GM13976 (cell line): ENCODE measurements around the gene GJA9.
"Not testable (repeated sequence)": the region's sequence is repeated elsewhere in the genome, so short reads cannot be mapped to it uniquely, and the experiment has no call there.

Experiments used
- DNase-seq: peaks from one replicate; pipeline ENCODE4 v3.0.0; 2012; ENCODE audit warnings: low spot score
- in situ Hi-C: fragments of 300-500 bp; cut with MboI; formaldehyde crosslinking; loops from one replicate; pipeline ENCODE4 v1.12.0; 2022; ENCODE audit warnings: low sequenced_read_pairs, mixed read lengths, inconsistent platforms; ENCODE audit not compliant: unreplicated experiment
- TF ChIP-seq, protein P1 (sequence below): IDR thresholded peaks from 2 replicates; pipeline ENCODE4 v1.5.1; 2012; ENCODE audit warnings: borderline replicate concordance, mild to moderate bottlenecking; ENCODE audit not compliant: insufficient read depth; ENCODE audit errors: extremely low read depth, missing control alignments, control extremely low read depth

GJA9 gene

GRCh38 chr1:38918568-38918967, 37.2 kb upstream of the GJA9 start:
- in situ Hi-C loops: no loop called here
- TF ChIP-seq, protein P1, sequence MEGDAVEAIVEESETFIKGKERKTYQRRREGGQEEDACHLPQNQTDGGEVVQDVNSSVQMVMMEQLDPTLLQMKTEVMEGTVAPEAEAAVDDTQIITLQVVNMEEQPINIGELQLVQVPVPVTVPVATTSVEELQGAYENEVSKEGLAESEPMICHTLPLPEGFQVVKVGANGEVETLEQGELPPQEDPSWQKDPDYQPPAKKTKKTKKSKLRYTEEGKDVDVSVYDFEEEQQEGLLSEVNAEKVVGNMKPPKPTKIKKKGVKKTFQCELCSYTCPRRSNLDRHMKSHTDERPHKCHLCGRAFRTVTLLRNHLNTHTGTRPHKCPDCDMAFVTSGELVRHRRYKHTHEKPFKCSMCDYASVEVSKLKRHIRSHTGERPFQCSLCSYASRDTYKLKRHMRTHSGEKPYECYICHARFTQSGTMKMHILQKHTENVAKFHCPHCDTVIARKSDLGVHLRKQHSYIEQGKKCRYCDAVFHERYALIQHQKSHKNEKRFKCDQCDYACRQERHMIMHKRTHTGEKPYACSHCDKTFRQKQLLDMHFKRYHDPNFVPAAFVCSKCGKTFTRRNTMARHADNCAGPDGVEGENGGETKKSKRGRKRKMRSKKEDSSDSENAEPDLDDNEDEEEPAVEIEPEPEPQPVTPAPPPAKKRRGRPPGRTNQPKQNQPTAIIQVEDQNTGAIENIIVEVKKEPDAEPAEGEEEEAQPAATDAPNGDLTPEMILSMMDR: no peak
- no peak for DNase-seq

- DNase-seq: no peak
- TF ChIP-seq, protein P1: no peak
- in situ Hi-C loops: no loop called here
These were observed 36.4 kb upstream of the GJA9 start for GRCh38 chr1:38917772-38918171.

DNA sequence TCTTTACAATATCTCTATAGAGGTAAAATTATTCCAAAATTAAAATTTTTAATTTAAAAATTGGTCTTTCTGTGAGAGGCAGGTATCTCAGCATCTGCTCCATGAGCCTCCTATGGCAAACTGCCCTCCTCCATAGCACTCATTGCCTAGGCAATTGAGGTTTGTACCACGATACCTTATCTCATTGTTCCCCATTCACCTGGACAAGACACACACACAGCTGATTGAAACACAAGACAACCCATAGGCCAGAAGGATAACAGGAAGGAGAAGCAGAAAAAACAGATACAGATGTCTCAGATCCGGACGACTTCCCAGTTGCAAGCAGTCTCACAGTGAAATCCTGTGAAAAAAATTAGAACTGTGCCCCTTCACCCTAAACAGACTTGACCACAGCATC, 36.0 kb upstream of the GJA9 start:
- no peak for DNase-seq
- TF ChIP-seq, protein P1: no peak
- in situ Hi-C loops: no loop called here

DNA sequence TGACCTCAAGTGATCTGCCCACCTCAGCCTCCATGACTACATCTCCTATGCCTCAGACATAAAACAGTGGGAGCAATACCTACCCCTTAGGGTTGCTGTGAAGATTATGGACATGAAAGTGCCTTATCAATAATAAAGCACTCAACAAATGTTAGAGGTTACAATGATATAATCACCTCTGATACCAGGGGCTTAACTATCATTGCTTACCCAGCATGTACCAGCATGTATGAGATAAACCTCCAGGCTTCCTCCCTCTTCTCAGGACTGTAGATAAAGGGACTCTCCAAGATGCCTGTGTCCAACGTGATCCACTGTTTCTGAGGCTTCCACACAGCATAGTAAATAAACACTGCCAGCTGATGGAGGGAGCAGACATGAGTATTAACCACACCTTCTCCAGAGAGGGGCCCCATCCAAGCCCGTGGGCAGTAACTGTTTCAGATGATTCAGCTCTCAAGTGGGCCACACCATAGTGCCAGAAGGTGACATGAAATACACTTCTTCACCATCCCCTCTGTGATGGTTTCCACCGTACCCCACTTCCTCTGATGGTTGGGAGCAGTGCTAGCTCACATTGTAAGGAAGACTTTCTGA, 34.1 kb upstream of the GJA9 start:
- in situ Hi-C loops: no loop called here
- TF ChIP-seq, protein P1: no peak
- DNase-seq: no peak

DNA sequence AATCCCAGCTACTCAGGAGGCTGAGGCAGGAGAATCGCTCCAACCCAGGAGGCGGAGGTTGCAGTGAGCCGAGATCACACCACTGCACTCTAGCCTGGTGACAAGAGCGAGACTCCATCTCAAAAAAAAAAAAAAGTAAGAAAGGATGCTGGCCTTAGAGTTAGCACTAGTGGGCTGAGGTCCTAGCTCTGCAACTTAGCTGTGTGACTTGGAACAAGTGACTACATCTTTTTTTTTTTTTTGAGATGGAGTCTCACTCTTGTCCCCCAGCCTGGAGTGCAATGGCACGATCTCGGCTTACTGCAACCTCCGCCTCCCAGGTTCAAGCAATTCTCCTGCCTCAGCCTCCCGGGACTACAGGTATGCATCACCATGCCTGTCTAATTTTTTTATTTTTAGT, 33.5 kb upstream of the GJA9 start:
- in situ Hi-C loops, DNase-seq: not testable (repeated sequence)

DNA sequence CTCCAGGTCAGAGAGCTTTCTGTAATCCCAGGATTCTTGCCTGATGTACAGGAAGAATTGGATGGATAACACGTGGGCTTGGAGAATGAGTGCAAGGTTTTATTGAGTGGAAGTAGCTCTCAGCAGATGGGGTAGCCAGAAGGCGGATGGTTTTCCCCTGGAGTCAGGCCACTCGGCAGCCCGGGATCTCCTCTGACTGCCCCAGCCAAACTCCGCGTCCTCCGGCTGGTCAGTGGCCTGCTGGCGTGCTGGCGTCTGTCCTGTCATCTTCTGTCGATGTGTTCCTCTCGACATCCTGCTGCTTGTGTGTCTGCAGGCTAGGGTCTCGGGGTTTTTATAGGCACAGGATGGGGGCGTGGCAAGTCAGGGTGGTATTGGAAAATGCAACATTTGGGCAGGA, 27.4 kb upstream of the GJA9 start:
- DNase-seq: no peak

GRCh38 chr1:38905985-38906384, 24.6 kb upstream of the GJA9 start:
- TF ChIP-seq, protein P1: no peak
- in situ Hi-C loops: no loop called here
- DNase-seq: no peak

More for the DNA sequence above, 27.4 kb upstream of the GJA9 start:
- TF ChIP-seq, protein P1: no peak
- in situ Hi-C loops: no loop called here
